ENCODE results near the gene C3orf80. TPM values are rescaled to one million over a fixed set of nuclear protein-coding genes. Genes with fewer than 3 reads are reported as not detected.
"Not testable (repeated sequence)": the region's sequence is repeated elsewhere in the genome, so short reads cannot be mapped to it uniquely, and the experiment has no call there.

Gene C3orf80
- total RNA-seq, 1 experiment from 2014 or later, result 0.66 TPM

DNA sequence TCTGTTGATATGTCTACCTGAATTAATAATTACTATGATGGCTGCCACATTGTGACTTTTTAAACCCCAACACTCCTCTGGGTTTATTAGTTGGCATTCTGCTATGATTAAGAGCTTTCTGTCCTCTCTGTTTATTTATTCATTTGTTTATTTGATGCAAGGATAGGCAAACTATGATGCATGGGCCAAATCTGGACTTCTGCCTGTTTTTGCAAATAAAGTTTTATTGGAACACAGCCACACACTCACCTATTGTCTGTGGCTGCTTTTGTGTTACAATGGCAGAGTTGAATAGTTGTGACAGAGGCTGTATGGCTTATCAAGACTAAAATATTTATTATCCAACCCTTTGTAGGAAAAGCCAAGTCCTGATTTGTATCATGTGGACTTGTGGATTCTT lies 48.3 kb upstream of the C3orf80 start (continued):
- TF ChIP-seq, protein P1, sequence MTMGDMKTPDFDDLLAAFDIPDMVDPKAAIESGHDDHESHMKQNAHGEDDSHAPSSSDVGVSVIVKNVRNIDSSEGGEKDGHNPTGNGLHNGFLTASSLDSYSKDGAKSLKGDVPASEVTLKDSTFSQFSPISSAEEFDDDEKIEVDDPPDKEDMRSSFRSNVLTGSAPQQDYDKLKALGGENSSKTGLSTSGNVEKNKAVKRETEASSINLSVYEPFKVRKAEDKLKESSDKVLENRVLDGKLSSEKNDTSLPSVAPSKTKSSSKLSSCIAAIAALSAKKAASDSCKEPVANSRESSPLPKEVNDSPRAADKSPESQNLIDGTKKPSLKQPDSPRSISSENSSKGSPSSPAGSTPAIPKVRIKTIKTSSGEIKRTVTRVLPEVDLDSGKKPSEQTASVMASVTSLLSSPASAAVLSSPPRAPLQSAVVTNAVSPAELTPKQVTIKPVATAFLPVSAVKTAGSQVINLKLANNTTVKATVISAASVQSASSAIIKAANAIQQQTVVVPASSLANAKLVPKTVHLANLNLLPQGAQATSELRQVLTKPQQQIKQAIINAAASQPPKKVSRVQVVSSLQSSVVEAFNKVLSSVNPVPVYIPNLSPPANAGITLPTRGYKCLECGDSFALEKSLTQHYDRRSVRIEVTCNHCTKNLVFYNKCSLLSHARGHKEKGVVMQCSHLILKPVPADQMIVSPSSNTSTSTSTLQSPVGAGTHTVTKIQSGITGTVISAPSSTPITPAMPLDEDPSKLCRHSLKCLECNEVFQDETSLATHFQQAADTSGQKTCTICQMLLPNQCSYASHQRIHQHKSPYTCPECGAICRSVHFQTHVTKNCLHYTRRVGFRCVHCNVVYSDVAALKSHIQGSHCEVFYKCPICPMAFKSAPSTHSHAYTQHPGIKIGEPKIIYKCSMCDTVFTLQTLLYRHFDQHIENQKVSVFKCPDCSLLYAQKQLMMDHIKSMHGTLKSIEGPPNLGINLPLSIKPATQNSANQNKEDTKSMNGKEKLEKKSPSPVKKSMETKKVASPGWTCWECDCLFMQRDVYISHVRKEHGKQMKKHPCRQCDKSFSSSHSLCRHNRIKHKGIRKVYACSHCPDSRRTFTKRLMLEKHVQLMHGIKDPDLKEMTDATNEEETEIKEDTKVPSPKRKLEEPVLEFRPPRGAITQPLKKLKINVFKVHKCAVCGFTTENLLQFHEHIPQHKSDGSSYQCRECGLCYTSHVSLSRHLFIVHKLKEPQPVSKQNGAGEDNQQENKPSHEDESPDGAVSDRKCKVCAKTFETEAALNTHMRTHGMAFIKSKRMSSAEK (CRISPR knock-in tag; IDR thresholded peaks at IDR 0.05; ENCODE audit: borderline replicate concordance), result no peak

- Mint-ChIP-seq H3K9me3 (peaks cover 20% of the 10 kb centered on the region), H3K36me3 (peaks cover 13% of the 10 kb centered on the region)
- ATAC-seq; DNase-seq (ENCODE audit: low spot score); POLR2A ChIA-PET; H3K4me3 Mint-ChIP-seq; H3K4me1 Mint-ChIP-seq; H3K27ac Mint-ChIP-seq; CTCF ChIA-PET; H3K27me3 Mint-ChIP-seq (ENCODE audit: low read depth): not testable (repeated sequence)
Observed at GRCh38 chr3:160178661-160179060, 46.6 kb upstream of the C3orf80 start.

DNA sequence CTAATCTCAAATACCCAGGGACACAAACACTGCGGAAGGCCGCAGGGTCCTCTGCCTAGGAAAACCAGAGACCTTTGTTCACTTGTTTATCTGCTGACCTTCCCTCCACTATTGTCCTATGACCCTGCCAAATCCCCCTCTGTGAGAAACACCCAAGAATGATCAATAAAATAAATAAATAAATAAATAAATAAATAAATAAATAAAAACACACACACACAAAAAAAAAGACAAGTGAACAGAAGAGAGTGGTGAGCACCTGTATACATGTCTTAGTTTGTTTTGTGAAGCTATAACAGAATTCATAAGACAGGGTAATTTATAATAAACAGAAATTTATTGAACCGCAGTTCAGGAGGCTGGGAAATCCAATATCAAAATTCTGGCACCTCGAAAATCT lies 45.8 kb upstream of the C3orf80 start:
- H3K27me3 Mint-ChIP-seq (ENCODE audit: low read depth); H3K4me1 Mint-ChIP-seq; ATAC-seq; DNase-seq (ENCODE audit: low spot score); CTCF ChIA-PET; H3K4me3 Mint-ChIP-seq; H3K27ac Mint-ChIP-seq; POLR2A ChIA-PET: not testable (repeated sequence)
- peaks cover 13% of the 10 kb centered on the region for H3K36me3 Mint-ChIP-seq
- peaks cover 20% of the 10 kb centered on the region for H3K9me3 Mint-ChIP-seq

GRCh38 chr3:160179906-160180305 lies 45.3 kb upstream of the C3orf80 start:
- DNase-seq (ENCODE audit: low spot score), result no peak
- Mint-ChIP-seq H3K36me3 (peaks cover 13% of the 10 kb centered on the region), H3K4me1 (peaks cover 10% of the 10 kb centered on the region), H3K27ac (no peak overlapping the region), H3K4me3 (no peak overlapping the region), H3K27me3 (ENCODE audit: low read depth) (no peaks in the 10 kb centered on the region), H3K9me3 (peaks cover 20% of the 10 kb centered on the region)
- ATAC-seq, result no peak
- CTCF ChIA-PET, result no interaction called here
- POLR2A ChIA-PET, result no interaction called here
- TF ChIP-seq OVOL2 (CRISPR knock-in tag; IDR thresholded peaks at IDR 0.05; ENCODE audit: borderline replicate concordance), result no peak
- no peak for TF ChIP-seq TEAD4 (CRISPR knock-in tag; IDR thresholded peaks at IDR 0.05)
- no peak for TF ChIP-seq NR1H2 (CRISPR knock-in tag; IDR thresholded peaks at IDR 0.05)
- no peak for TF ChIP-seq ZNF416 (CRISPR knock-in tag; IDR thresholded peaks at IDR 0.05)

DNA sequence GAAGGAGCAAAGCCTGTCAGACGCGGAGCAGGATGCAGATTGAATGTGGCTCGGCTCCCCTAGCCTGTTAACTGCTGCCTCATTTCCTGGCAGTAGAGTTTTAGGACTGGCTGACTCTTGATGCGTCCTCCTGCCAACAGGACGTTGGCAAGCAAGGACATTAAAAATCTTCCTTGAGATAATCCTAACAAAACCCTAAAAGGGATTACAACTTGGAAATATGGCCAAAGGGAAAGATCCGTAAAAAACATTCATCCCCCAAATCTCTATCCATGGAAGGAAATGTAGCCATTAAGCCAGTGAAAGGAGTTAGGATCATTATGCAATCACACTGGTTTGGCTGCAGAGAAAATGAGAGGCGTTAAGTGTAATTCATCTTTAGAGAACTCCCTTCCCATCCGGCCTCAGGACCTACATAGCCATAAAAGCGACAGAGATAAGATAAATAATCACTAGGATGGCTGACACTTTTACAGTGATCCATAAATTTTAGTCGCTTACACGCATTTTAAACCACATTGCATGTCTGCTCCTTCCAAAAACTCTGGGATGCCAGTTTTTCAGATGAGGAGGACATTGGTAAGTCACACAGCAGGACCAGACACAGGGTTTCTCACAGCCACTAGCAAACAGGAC lies 44.5 kb upstream of the C3orf80 start:
- POLR2A ChIA-PET, result no interaction called here

DNA sequence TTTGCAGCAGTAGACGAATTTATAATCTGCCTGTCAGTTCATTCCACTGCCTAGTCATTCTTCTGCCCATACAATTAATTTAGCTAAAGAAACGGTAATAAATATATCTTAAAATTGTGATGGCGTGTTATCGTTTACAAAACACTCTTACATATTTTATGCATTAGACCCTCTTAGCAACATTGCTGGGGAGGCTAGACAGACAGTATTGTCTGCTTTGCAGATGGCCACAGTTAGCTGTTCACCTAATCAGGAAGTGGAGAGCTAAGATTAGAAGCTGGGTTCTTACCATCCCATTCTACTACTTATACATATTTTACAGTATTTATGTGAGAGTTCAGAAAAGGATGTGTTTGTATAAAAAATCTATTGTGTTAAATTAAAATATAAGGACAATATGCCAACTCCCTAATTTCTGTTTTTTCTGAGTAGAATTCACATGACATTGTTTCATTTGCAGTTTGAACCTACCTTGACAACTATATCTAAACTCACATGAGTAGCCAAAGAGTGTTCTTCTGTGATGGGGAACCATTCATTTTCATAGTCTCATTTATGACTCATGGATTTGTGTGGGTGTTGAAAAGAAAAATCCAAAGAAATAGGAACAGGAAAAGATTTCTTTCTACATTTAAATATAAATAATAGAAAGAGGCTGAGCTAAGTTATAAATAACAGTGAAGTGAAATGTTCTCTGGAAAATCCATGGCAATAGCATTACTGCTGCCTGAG lies 41.7 kb upstream of the C3orf80 start:
- Mint-ChIP-seq H3K36me3 (no peaks in the 10 kb centered on the region), H3K4me1 (peaks cover 10% of the 10 kb centered on the region), H3K9me3 (peaks cover 11% of the 10 kb centered on the region), H3K27ac (no peak overlapping the region), H3K27me3 (ENCODE audit: low read depth) (no peaks in the 10 kb centered on the region), H3K4me3 (no peak overlapping the region)
- TF ChIP-seq TP53 (CRISPR knock-in tag; IDR thresholded peaks at IDR 0.05) (no peak), FOXJ3 (CRISPR knock-in tag; IDR thresholded peaks at IDR 0.05; ENCODE audit: borderline replicate concordance) (no peak), RELA (CRISPR knock-in tag; IDR thresholded peaks at IDR 0.05; ENCODE audit: borderline replicate concordance) (no peak), ATF2 (CRISPR knock-in tag; IDR thresholded peaks at IDR 0.05; ENCODE audit: borderline replicate concordance, low read depth) (no peak), ERG (CRISPR knock-in tag; IDR thresholded peaks at IDR 0.05) (no peak)
- TF ChIP-seq, protein P2, sequence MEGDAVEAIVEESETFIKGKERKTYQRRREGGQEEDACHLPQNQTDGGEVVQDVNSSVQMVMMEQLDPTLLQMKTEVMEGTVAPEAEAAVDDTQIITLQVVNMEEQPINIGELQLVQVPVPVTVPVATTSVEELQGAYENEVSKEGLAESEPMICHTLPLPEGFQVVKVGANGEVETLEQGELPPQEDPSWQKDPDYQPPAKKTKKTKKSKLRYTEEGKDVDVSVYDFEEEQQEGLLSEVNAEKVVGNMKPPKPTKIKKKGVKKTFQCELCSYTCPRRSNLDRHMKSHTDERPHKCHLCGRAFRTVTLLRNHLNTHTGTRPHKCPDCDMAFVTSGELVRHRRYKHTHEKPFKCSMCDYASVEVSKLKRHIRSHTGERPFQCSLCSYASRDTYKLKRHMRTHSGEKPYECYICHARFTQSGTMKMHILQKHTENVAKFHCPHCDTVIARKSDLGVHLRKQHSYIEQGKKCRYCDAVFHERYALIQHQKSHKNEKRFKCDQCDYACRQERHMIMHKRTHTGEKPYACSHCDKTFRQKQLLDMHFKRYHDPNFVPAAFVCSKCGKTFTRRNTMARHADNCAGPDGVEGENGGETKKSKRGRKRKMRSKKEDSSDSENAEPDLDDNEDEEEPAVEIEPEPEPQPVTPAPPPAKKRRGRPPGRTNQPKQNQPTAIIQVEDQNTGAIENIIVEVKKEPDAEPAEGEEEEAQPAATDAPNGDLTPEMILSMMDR (IDR thresholded peaks at IDR 0.05), result no peak
- CTCF ChIA-PET, result no interaction called here
- POLR2A ChIA-PET, result no interaction called here
- ATAC-seq (no peak), DNase-seq (ENCODE audit: low spot score) (no peak)

More for the DNA sequence above, 44.5 kb upstream of the C3orf80 start:
- CTCF ChIA-PET, result no interaction called here
- peaks cover 10% of the 10 kb centered on the region for H3K4me1 Mint-ChIP-seq
- no peak overlapping the region for H3K27ac Mint-ChIP-seq
- H3K36me3 Mint-ChIP-seq, result peaks cover 13% of the 10 kb centered on the region
- H3K4me3 Mint-ChIP-seq, result no peak overlapping the region
- H3K27me3 Mint-ChIP-seq (ENCODE audit: low read depth), result no peaks in the 10 kb centered on the region
- DNase-seq (ENCODE audit: low spot score) (no peak), ATAC-seq (peak; percentile 72)
- H3K9me3 Mint-ChIP-seq, result peaks cover 20% of the 10 kb centered on the region
- no peak for TF ChIP-seq NFE2L1 (CRISPR knock-in tag; IDR thresholded peaks at IDR 0.05)
- TF ChIP-seq, protein P3, sequence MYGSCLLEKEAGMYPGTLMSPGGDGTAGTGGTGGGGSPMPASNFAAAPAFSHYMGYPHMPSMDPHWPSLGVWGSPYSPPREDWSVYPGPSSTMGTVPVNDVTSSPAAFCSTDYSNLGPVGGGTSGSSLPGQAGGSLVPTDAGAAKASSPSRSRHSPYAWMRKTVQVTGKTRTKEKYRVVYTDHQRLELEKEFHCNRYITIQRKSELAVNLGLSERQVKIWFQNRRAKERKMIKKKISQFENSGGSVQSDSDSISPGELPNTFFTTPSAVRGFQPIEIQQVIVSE (CRISPR knock-in tag; IDR thresholded peaks at IDR 0.05; ENCODE audit: borderline replicate concordance), result peak; percentile 64; the same call in 1 of the 2 replicates

All from WTC11 (cell line).